Smooth muscle cell of bladder (primary cell): Measurements from ENCODE around the gene RNF217. TPM values are rescaled to one million over a fixed set of nuclear protein-coding genes. Genes with fewer than 3 reads are reported as not detected.

ENCODE experiments used
- total RNA-seq: library from RNA; depleted of rRNA; stranded (reverse); fragments of >200 nt; gene quantifications from 2 replicates; pipeline ENCODE4 v1.2.3, GENCODE V29; 2014

RNF217 gene
- total RNA-seq: 10.4 and 16.8 TPM in 2 replicates

GRCh38 chr6:124961777-124962638, at the start of gene RNF217:
Gene RNF217, plus strand, starts transcription at chr6:124962437. Its CDS starts 108 bp downstream, at chr6:124962545.

Other genes with a start within 250 kb of the RNF217 start
- 9.7 and 31.2 TPM in 2 replicates for gene TPD52L1, start 191.3 kb downstream of the RNF217 start, total RNA-seq